Parathyroid adenoma (tissue), 2 donors: ENCODE measurements around the gene KRTAP17-1.

Experiments
- H2AFZ ChIP-seq: fragments of 300-600 bp; sonication (generic); one replicate; pipeline ENCODE4 v1.7.0; 2017; ENCODE audit warnings: antibody characterized with exemption, mild to moderate bottlenecking
- H3K27ac ChIP-seq: fragments of 300-600 bp; sonication (generic); one replicate; pipeline ENCODE4 v1.7.0; 2017
- H3K27me3 ChIP-seq: fragments of 300-600 bp; sonication (generic); one replicate; pipeline ENCODE4 v1.7.0; 2017; ENCODE audit warnings: low read length; ENCODE audit not compliant: control insufficient read depth, insufficient read depth
- H3K36me3 ChIP-seq: fragments of 300-600 bp; sonication (generic); one replicate; pipeline ENCODE4 v1.7.0; 2017; ENCODE audit warnings: low read length; ENCODE audit not compliant: control insufficient read depth, insufficient read depth
- H3K4me1 ChIP-seq: fragments of 300-600 bp; sonication (generic); one replicate; pipeline ENCODE4 v1.7.0; 2017; ENCODE audit warnings: control low read depth
- H3K4me2 ChIP-seq: fragments of 300-600 bp; sonication (generic); one replicate; pipeline ENCODE4 v1.7.0; 2017; ENCODE audit warnings: low read length
- H3K4me3 ChIP-seq: fragments of 300-600 bp; sonication (generic); one replicate; pipeline ENCODE4 v1.7.0; 2017; ENCODE audit warnings: low read depth, low read length
- H3K79me2 ChIP-seq: fragments of 300-600 bp; sonication (generic); one replicate; pipeline ENCODE4 v1.7.0; 2017; ENCODE audit warnings: control low read depth
- H3K9ac ChIP-seq: fragments of 300-600 bp; sonication (generic); one replicate; pipeline ENCODE4 v1.7.0; 2017; ENCODE audit warnings: mild to moderate bottlenecking
- H3K9me3 ChIP-seq: fragments of 300-600 bp; sonication (generic); one replicate; pipeline ENCODE4 v1.7.0; 2017; ENCODE audit warnings: low read length; ENCODE audit not compliant: control insufficient read depth
- CTCF ChIP-seq: fragments of 300-600 bp; sonication (generic); IDR thresholded peaks from one replicate; pipeline ENCODE4 v1.7.0; 2017; ENCODE audit warnings: antibody characterized with exemption, mild to moderate bottlenecking
- donor health status: primary hyperparathyroidism.

The KRTAP17-1 gene

GRCh38 chr17:41345992-41346391 is 30.5 kb upstream of the KRTAP17-1 start:
- Histone ChIP-seq H3K27me3 (no peaks in the 10 kb centered on the region), H3K4me1 (no peaks in the 10 kb centered on the region), H3K9ac (no peak overlapping the region), H2AFZ (no peak overlapping the region), H3K9me3 (no peaks in the 10 kb centered on the region), H3K4me3 (no peak overlapping the region), H3K4me2 (no peak overlapping the region), H3K36me3 (no peaks in the 10 kb centered on the region), H3K27ac (no peak overlapping the region), H3K79me2 (no peaks in the 10 kb centered on the region)
- no peak for TF ChIP-seq CTCF

- H3K27me3 ChIP-seq: no peaks in the 10 kb centered on the region
- peaks cover 3% of the 10 kb centered on the region for H3K4me1 ChIP-seq
- no peak overlapping the region for H3K27ac ChIP-seq
- H3K36me3 ChIP-seq: no peaks in the 10 kb centered on the region
- no peak overlapping the region for H3K4me2 ChIP-seq
- no peaks in the 10 kb centered on the region for H3K9me3 ChIP-seq
- no peak overlapping the region for H2AFZ ChIP-seq
- TF ChIP-seq CTCF: no peak
- H3K4me3 ChIP-seq: no peak overlapping the region
- no peaks in the 10 kb centered on the region for H3K79me2 ChIP-seq
- no peak overlapping the region for H3K9ac ChIP-seq
Measured at GRCh38 chr17:41343029-41343428, 27.5 kb upstream of the KRTAP17-1 start.

- Histone ChIP-seq H3K27ac (no peak overlapping the region), H3K4me2 (no peak overlapping the region)
Measured at GRCh38 chr17:41340934-41341861, 25.7 kb upstream of the KRTAP17-1 start.

GRCh38 chr17:41340494-41340893 is 25.0 kb upstream of the KRTAP17-1 start:
- Histone ChIP-seq H3K9me3 (no peaks in the 10 kb centered on the region), H3K4me2 (no peak overlapping the region), H2AFZ (no peak overlapping the region), H3K79me2 (no peaks in the 10 kb centered on the region), H3K4me3 (no peak overlapping the region), H3K27me3 (no peaks in the 10 kb centered on the region), H3K36me3 (no peaks in the 10 kb centered on the region), H3K4me1 (peaks cover 3% of the 10 kb centered on the region), H3K27ac (no peak overlapping the region), H3K9ac (no peak overlapping the region)
- no peak for TF ChIP-seq CTCF

More at GRCh38 chr17:41340934-41341861, 25.7 kb upstream of the KRTAP17-1 start:
- H3K36me3 ChIP-seq: no peaks in the 10 kb centered on the region
- H3K4me3 ChIP-seq: no peak overlapping the region
- TF ChIP-seq CTCF: no peak
- H3K9me3 ChIP-seq: no peaks in the 10 kb centered on the region
- H3K4me1 ChIP-seq: peaks cover 3% of the 10 kb centered on the region
- no peak overlapping the region for H3K9ac ChIP-seq
- H3K79me2 ChIP-seq: no peaks in the 10 kb centered on the region
- no peaks in the 10 kb centered on the region for H3K27me3 ChIP-seq
- H2AFZ ChIP-seq: no peak overlapping the region
